Thyroid gland (tissue), 4 donors: ENCODE measurements around the gene CYP4X1.

ENCODE experiments used
- POLR2A ChIP-seq, 2 donors: fragments of 450-650 bp; IDR thresholded peaks; one replicate each; pipeline ENCODE4 v1.6.1; 2017; ENCODE audit warnings: antibody characterized with exemption in 2 of 2, mild to moderate bottlenecking in 2 of 2, moderate library complexity in 1 of 2
- TF ChIP-seq, protein P1 (sequence below), 6 experiments: fragments of 200-600 bp in 3 of 6; fragments of 450-650 bp in 3 of 6; sonication (generic) in 3 of 6; IDR thresholded peaks; one replicate each; pipeline ENCODE4 v1.5.1; 2016 to 2019; ENCODE audit warnings: antibody characterized with exemption in 6 of 6, mild to moderate bottlenecking in 2 of 6, inconsistent platforms in 1 of 6, moderate library complexity in 1 of 6

DNA sequence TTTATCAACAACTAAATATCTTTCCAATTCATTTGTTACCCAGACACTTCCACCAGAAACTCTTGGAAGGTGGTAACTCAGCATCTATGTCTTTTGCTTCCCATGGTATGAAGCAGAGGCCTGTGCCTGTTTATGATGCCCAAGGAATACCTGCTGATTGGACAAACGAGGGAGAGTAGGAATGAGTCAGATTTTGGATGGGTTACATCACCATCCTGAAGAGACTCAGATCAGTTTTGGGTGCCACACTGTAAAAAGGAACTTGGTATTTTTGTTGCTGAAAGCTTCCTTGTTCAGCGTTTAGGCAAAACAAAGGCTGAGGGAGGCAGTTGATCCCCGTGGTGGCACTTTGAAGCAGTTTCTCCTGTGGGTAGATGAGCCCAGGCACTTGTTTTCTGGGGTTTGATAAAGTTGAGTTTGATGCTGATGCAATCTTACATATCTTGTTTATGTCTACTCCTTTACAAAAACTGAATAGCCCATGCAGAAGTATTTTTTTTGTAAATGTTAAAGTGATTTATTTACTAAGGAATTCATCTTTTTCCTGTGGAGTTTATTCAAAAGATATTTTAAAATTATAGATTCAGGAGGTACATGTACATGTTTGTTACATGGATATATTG is 26.7 kb upstream of the CYP4X1 start:
- TF ChIP-seq, protein P1, sequence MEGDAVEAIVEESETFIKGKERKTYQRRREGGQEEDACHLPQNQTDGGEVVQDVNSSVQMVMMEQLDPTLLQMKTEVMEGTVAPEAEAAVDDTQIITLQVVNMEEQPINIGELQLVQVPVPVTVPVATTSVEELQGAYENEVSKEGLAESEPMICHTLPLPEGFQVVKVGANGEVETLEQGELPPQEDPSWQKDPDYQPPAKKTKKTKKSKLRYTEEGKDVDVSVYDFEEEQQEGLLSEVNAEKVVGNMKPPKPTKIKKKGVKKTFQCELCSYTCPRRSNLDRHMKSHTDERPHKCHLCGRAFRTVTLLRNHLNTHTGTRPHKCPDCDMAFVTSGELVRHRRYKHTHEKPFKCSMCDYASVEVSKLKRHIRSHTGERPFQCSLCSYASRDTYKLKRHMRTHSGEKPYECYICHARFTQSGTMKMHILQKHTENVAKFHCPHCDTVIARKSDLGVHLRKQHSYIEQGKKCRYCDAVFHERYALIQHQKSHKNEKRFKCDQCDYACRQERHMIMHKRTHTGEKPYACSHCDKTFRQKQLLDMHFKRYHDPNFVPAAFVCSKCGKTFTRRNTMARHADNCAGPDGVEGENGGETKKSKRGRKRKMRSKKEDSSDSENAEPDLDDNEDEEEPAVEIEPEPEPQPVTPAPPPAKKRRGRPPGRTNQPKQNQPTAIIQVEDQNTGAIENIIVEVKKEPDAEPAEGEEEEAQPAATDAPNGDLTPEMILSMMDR (IDR thresholded peaks at IDR 0.05), result no peak
- TF ChIP-seq POLR2A (IDR thresholded peaks at IDR 0.05), result no peak
